Heart right ventricle (tissue), 16 donors: ENCODE data around the gene SRP72. TPM values are rescaled to one million over a fixed set of nuclear protein-coding genes. Genes with fewer than 3 reads are reported as not detected.

ENCODE experiments used
- ATAC-seq, 8 donors: fragments of 200-7000 bp; cut with Tn5 transposase; one replicate each; pipeline ENCODE4 v1.9.1; 2020; ENCODE audit warnings: mild to moderate bottlenecking in 8 of 8, moderate library complexity in 8 of 8, moderate number of reproducible peaks in 1 of 8
- DNase-seq, 2 donors: peaks; one replicate each; pipeline ENCODE4 v3.0.0-alpha.2; 2020
- H3K27ac ChIP-seq, 10 donors: fragments of 200-600 bp; sonication (generic) in 2 of 10; one replicate each; pipeline versions ENCODE4 v1.5.0 to v1.8.0; 2020 to 2022; ENCODE audit warnings: mild to moderate bottlenecking in 3 of 10
- H3K27me3 ChIP-seq, 7 donors: fragments of 200-600 bp; one replicate each; pipeline ENCODE4 v1.8.0; 2021 to 2022; ENCODE audit warnings: mild to moderate bottlenecking in 2 of 7
- H3K36me3 ChIP-seq, 9 donors: fragments of 200-600 bp; sonication (generic) in 1 of 9; one replicate each; pipeline versions ENCODE4 v1.5.0 to v1.8.0; 2020 to 2022; ENCODE audit warnings: mild to moderate bottlenecking in 2 of 9
- H3K4me1 ChIP-seq, 9 donors: fragments of 200-600 bp; sonication (generic) in 1 of 9; one replicate each; pipeline versions ENCODE4 v1.5.0 to v1.8.0; 2020 to 2022; ENCODE audit warnings: mild to moderate bottlenecking in 4 of 9
- H3K4me3 ChIP-seq, 10 donors: fragments of 200-600 bp; sonication (generic) in 2 of 10; one replicate each; pipeline versions ENCODE4 v1.5.0 to v1.8.0; 2020 to 2022; ENCODE audit warnings: mild to moderate bottlenecking in 7 of 10, moderate library complexity in 2 of 10
- H3K9me3 ChIP-seq, 11 donors: fragments of 200-600 bp in 10 of 11; sonication (generic) in 2 of 11; one replicate each; pipeline versions ENCODE4 v1.5.0 to v1.8.0; 2013 to 2022; ENCODE audit warnings: mild to moderate bottlenecking in 2 of 11, control low read depth in 1 of 11, moderate library complexity in 1 of 11
- CTCF ChIP-seq, 9 donors: fragments of 200-600 bp; sonication (generic) in 2 of 9; IDR thresholded peaks; one replicate each; pipeline versions ENCODE4 v1.5.0 to v1.8.0; 2021 to 2022; ENCODE audit warnings: antibody characterized with exemption in 9 of 9, mild to moderate bottlenecking in 5 of 9, moderate library complexity in 1 of 9
- WGBS, 2 donors: extraction: QIAGEN DNeasy Blood & Tissue Kit; methylation state at CpG; one replicate each; pipeline ENCODE4 v1.1.7; 2013; ENCODE audit warnings: inconsistent platforms in 1 of 2; 5-methylcytosine and 5-hydroxymethylcytosine counted together
- intact Hi-C, 10 donors: fragments of 100-400 bp; cut with DNase I; formaldehyde crosslinking; loops; one replicate each; pipeline versions ENCODE4 v1.11.1 to v1.14.2; 2022
- polyA plus RNA-seq, 2 donors: library from polyadenylated mRNA; stranded (reverse); fragments of 200-250 nt; gene quantifications; one replicate each; pipeline ENCODE4 v1.2.3, GENCODE V29; 2013
- total RNA-seq, 10 donors: library from RNA; stranded (reverse); fragmentation: NEBNext Ultra II Directional in 3 of 10; extraction: Animal tissue kit (Norgen Biotek cat#: 25700) in 3 of 10; gene quantifications; one replicate each; pipeline versions ENCODE4 v1.2.1 to v1.2.4, GENCODE V29; 2021 to 2023
- donor health status: Arrhythmogenic right ventricular cardiomyopathy.
- donor health status: ischemic (EF 13 %, LVEDD 7.1; RV severe dilation, severe dysfunction).
- donor health status: healthy with polysubstance abuse.
- donor health status: DM: no; HTN: yes; CAD: no.
- donor health status: DM: no; HTN: no; CAD: no.
- donor health status: ischemic (EF 25% LVEDD 6.9; RV normal size, moderate dysfunction).
- donor health status: ischemic (EF 25% LVEDD 5.7; RV mildly dilated, moderate dysfunction).
- donor health status: healthy.
- donor health status: DM: yes; HTN: yes; CAD: no.
- donor health status: Ischemic cardiomyopathy.
- donor health status: ischemic (EF 35%, LVEDD 5.7; RV mildly dilated, moderate dysfunction).
- donor health status: nonischemic (EF 11% LVEDD 7.7; RV severe dilation, severe dysfunction).
- donor health status: DM: yes; HTN: yes; CAD: no.
- donor health status: PGD.
- donor health status: ischemic (EF 29% LVEDD 5.4; RV normal size, mild dysfunction).
- donor health status: nonischemic (EF 23%, LVEDD 6.1; RV moderate dilation, normal function).

SRP72 gene
- total and polyA plus RNA-seq, 12 donors, result 22.8 to 54.5 (median 40.6) TPM

- no peak for DNase-seq
- Histone ChIP-seq H3K27me3 (no peaks in the 10 kb centered on the region), H3K36me3 (peaks cover 0 to 96% (median 10%) of the 10 kb centered on the region in 9 donors), H3K27ac (no peak overlapping the region), H3K4me3 (no peak overlapping the region), H3K9me3 (no peaks in the 10 kb centered on the region), H3K4me1 (no peaks in the 10 kb centered on the region)
- WGBS, 2 donors, result 94 to 100% methylated on average over 1 of the region's 1 CpG
- intact Hi-C loops, result no loop called here
- TF ChIP-seq CTCF (IDR thresholded peaks at IDR 0.05), result no peak
- no peak for ATAC-seq
Measured at GRCh38 chr4:56450342-56450741, 17.1 kb upstream of the SRP72 start.

GRCh38 chr4:56460085-56460484 is 7.3 kb upstream of the SRP72 start:
- no peak for TF ChIP-seq CTCF (IDR thresholded peaks at IDR 0.05)
- Histone ChIP-seq H3K9me3 (no peaks in the 10 kb centered on the region), H3K27me3 (no peaks in the 10 kb centered on the region), H3K27ac (no peak overlapping the region), H3K36me3 (peaks cover 0 to 93% (median 8%) of the 10 kb centered on the region in 9 donors), H3K4me1 (peaks cover 0 to 13% (median 7%) of the 10 kb centered on the region in 9 donors), H3K4me3 (no peak overlapping the region)
- DNase-seq (no peak), ATAC-seq (no peak)
- 76 to 81% methylated on average over 3 of the region's 3 CpGs for WGBS, 2 donors
- intact Hi-C loops, result loop anchor here in 1 of 10 donors (10.0 kb wide), 1 partner anchor 515 kb away; the partner anchor contains the start of genes NOA1 and POLR2B

GRCh38 chr4:56462157-56462556 is 5.3 kb upstream of the SRP72 start:
- intact Hi-C loops, result loop anchor here in 1 of 10 donors (10.0 kb wide), 1 partner anchor 513 kb away; the partner anchor contains the start of genes NOA1 and POLR2B
- H3K27ac ChIP-seq, result no peak overlapping the region
- TF ChIP-seq CTCF (IDR thresholded peaks at IDR 0.05), result no peak
- H3K4me1 ChIP-seq, result peaks cover 5 to 29% (median 22%) of the 10 kb centered on the region in 9 donors
- H3K27me3 ChIP-seq, result no peaks in the 10 kb centered on the region
- H3K9me3 ChIP-seq, result no peaks in the 10 kb centered on the region
- DNase-seq, result no peak
- no peak for ATAC-seq
- H3K4me3 ChIP-seq, result no peak overlapping the region
- H3K36me3 ChIP-seq, result peaks cover 0 to 74% (median 8%) of the 10 kb centered on the region in 9 donors

GRCh38 chr4:56463711-56464110 is 3.7 kb upstream of the SRP72 start:
- Histone ChIP-seq H3K4me1 (peaks cover 5 to 35% (median 28%) of the 10 kb centered on the region in 9 donors), H3K4me3 (no peak overlapping the region), H3K9me3 (no peaks in the 10 kb centered on the region), H3K36me3 (peaks cover 0 to 59% (median 8%) of the 10 kb centered on the region in 9 donors), H3K27me3 (no peaks in the 10 kb centered on the region), H3K27ac (no peak overlapping the region)
- ATAC-seq, result no peak
- no peak for DNase-seq
- WGBS, 2 donors, result 91% methylated on average over 5 of the region's 5 CpGs
- no peak for TF ChIP-seq CTCF (IDR thresholded peaks at IDR 0.05)
- intact Hi-C loops, result loop anchor here in 1 of 10 donors (10.0 kb wide), 1 partner anchor 511 kb away; the partner anchor contains the start of genes NOA1 and POLR2B
